PFSK-1 (cell line): ENCODE results near the gene SLC7A4.
A peak's percentile ranks its signal among the peaks of the same experiment; 100 is the strongest.

Source experiments
- FOXP2 ChIP-seq: optimal IDR thresholded peaks from 2 replicates; pipeline ENCODE3; 2011; ENCODE audit warnings: borderline replicate concordance, control low read depth, inconsistent platforms; ENCODE audit not compliant: insufficient read depth; ENCODE audit errors: extremely low read length, extremely low read depth
- POLR2AphosphoS5 ChIP-seq: IDR thresholded peaks from 2 replicates; pipeline ENCODE4 v1.6.1; 2012; ENCODE audit warnings: low read depth, mild to moderate bottlenecking, control low read depth, low read length, moderate library complexity
- REST ChIP-seq, 2 experiments: IDR thresholded peaks; 2 replicates each; pipeline versions ENCODE4 v1.6.1 to v1.8.0; 2011 to 2012; ENCODE audit warnings: low read depth in 2 of 2, low read length in 2 of 2, control low read depth in 1 of 2, inconsistent platforms in 1 of 2, mild to moderate bottlenecking in 1 of 2, moderate library complexity in 1 of 2; ENCODE audit not compliant: insufficient read depth in 1 of 2
- SIN3A ChIP-seq: IDR thresholded peaks from 2 replicates; pipeline ENCODE4 v1.6.1; 2012; ENCODE audit warnings: mild to moderate bottlenecking, low read length, moderate library complexity, borderline replicate concordance; ENCODE audit not compliant: insufficient read depth
- TAF1 ChIP-seq: IDR thresholded peaks from 2 replicates; pipeline ENCODE4 v1.6.1; 2012; ENCODE audit warnings: low read length, control low read depth, borderline replicate concordance; ENCODE audit not compliant: insufficient read depth

- TF ChIP-seq SIN3A, result no peak
- TF ChIP-seq REST (IDR thresholded peaks at IDR 0.05; ENCODE audit: insufficient read depth in 1 of 2, low read depth in 2 of 2, low read length in 2 of 2), result peak; percentile 45 to 68; a peak in 2 of 4 replicates
- TF ChIP-seq POLR2AphosphoS5, result peak; percentile 49; the same call in 1 of the 2 replicates
- no peak for TF ChIP-seq TAF1
- TF ChIP-seq FOXP2, result no peak
These were observed 18.6 kb downstream of the SLC7A4 start for GRCh38 chr22:21013657-21014201.
